Activated naive CD4-positive, alpha-beta T cell treated with anti-CD3 and anti-CD28 coated beads, Interleukin-2, amount 10 ng/mL, durations not matched to agents 7 days and 5 days (primary cell): ENCODE data around the gene CLEC18C.
"Not testable (repeated sequence)": the region's sequence is repeated elsewhere in the genome, so short reads cannot be mapped to it uniquely, and the experiment has no call there.

Source experiments
- CTCF ChIA-PET: fragments of 350-600 bp; sonication (Branson Sonifier 250); formaldehyde crosslinking; loops from one replicate; lab custom pipeline; 2021; ENCODE audit warnings: antibody characterized with exemption; lab: Charles Lee
- DNase-seq: peaks from one replicate; pipeline ENCODE4 v3.0.0-alpha.2; 2020
- H3K27ac Mint-ChIP-seq: one replicate; pipeline ENCODE4 v1.8.0; 2021; ENCODE audit warnings: mild to moderate bottlenecking, moderate library complexity, mixed read lengths
- H3K27me3 Mint-ChIP-seq: one replicate; pipeline ENCODE4 v1.8.0; 2021; ENCODE audit warnings: mild to moderate bottlenecking, mixed read lengths
- H3K36me3 Mint-ChIP-seq: one replicate; pipeline ENCODE4 v1.8.0; 2021; ENCODE audit warnings: mixed read lengths
- H3K4me1 Mint-ChIP-seq: one replicate; pipeline ENCODE4 v1.8.0; 2021; ENCODE audit warnings: mixed read lengths
- H3K4me3 Mint-ChIP-seq: one replicate; pipeline ENCODE4 v1.8.0; 2021; ENCODE audit warnings: mild to moderate bottlenecking, moderate library complexity, mixed read lengths
- H3K9me3 Mint-ChIP-seq: one replicate; pipeline ENCODE4 v1.8.0; 2021; ENCODE audit warnings: mixed read lengths

Gene CLEC18C

DNA sequence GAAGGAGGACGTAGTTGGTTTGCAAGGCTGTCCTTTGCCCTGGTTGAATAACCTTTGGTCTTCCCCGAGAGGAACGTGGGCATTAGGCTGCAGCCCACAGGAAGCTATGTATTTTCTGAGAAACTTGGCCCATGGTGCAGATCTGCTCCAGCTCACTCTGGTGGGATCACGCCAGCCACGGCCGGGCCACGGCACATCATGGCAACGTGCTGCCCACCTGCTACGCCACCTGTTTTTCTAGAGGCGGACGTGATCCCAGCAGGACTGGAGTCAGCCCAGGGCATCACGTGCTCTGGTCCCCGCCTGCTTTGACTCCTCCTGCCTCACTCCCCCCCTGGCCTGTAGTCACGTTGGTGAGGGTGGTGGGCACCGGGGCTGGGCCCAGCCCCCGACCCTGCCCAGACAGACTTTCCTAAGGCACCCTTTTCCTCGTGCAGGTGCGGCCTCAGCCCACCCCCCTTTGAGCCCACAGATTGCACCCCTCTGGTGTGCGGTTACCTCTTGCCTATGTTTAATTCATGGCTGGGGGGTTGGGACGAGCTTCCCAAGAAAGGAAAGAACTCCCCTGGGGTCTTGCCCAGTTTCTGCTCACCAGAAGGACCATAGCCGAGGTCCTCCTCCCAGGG is at the start of gene CLEC18C:
Gene CLEC18C, plus strand, starts transcription at position 576 of the 626 bp plus-strand sequence. CDS start 492 bp downstream, outside the sequence.
- H3K4me1 Mint-ChIP-seq, H3K27ac Mint-ChIP-seq, H3K9me3 Mint-ChIP-seq, H3K4me3 Mint-ChIP-seq, H3K36me3 Mint-ChIP-seq, CTCF ChIA-PET, H3K27me3 Mint-ChIP-seq, DNase-seq: not testable (repeated sequence)

DNA sequence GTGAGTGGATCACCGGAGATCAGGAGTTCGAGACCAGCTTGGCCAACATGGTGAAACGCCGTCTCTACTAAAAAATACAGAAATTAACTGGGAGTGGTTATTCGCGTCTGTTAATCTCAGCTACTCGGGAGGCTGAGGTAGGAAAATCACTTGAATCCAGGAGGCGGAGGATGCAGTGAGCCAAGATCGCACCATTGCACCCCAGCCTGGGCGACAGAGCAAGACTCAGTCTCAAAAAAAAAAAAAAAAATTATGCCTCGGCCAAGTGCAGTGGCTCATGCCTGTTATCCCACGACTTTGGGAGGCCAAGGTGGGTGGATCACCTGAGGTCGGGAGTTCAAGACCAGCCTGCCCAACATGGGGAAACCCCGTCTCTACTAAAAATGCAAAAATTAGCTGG is 49.8 kb upstream of the CLEC18C start:
- peaks cover 26% of the 10 kb centered on the region for H3K36me3 Mint-ChIP-seq
- H3K4me3 Mint-ChIP-seq, DNase-seq, H3K4me1 Mint-ChIP-seq, CTCF ChIA-PET, H3K9me3 Mint-ChIP-seq, H3K27me3 Mint-ChIP-seq, H3K27ac Mint-ChIP-seq: not testable (repeated sequence)

DNA sequence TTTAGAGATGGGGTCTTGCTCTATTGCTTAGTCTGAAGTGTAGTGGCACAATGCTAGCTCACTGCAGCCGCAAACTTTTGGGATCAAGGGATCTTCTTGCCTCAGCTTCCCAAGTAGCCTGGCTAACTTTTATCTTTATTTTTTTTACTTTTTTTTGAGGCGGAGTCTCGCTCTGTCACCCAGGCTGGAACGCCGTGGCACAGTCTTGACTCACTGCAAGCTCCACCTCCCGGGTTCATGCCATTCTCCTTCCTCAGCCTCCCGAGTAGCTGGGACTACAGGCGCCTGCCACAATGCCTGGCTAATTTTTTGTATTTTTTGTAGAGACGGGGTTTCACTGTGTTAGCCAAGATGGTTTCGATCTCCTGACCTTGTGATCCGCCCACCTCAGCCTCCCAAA is 47.4 kb upstream of the CLEC18C start:
- CTCF ChIA-PET, H3K27me3 Mint-ChIP-seq, H3K9me3 Mint-ChIP-seq, DNase-seq, H3K4me1 Mint-ChIP-seq, H3K27ac Mint-ChIP-seq, H3K4me3 Mint-ChIP-seq: not testable (repeated sequence)
- peaks cover 31% of the 10 kb centered on the region for H3K36me3 Mint-ChIP-seq

DNA sequence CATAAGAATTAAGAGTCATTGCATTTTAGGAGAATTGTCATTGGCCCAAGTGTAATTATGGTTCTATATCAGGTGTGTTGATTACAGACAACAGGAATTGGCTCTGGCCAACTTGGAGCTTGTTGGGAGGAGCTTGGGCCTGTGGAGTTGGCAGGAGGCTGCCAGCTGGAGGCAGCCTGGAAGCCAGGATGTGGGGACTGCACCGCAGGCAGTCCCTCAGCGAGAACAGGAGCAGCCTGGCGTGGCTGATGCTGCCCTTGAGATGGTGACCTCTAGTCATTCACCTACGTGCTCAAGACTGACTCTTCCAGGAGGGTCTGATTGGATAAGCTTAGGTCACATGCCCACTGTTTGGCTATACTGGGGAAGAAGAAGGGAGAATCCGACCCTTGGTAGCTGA is 45.9 kb upstream of the CLEC18C start:
- H3K4me3 Mint-ChIP-seq, H3K9me3 Mint-ChIP-seq, H3K4me1 Mint-ChIP-seq, H3K27me3 Mint-ChIP-seq, DNase-seq, CTCF ChIA-PET, H3K27ac Mint-ChIP-seq: not testable (repeated sequence)
- peaks cover 28% of the 10 kb centered on the region for H3K36me3 Mint-ChIP-seq

DNA sequence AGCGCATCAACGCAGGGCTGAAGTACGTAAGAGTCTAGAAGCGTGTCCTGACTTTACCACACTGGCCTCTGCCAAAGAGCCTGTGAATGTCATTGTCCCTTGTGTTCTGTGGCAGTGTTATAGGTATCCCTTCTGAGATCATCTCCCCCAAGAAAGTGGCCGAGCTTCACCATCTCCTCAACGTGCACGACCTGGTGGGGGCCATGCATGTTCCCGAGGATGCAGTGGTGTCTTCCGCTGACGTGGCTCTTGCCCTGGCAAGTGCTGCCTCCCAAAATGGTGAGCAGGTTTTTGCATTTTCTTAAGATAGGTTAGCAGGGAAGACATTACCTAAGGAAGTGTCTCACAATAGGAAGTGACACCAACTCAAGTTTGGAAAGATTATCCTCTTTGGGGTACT is 44.7 kb upstream of the CLEC18C start:
- H3K36me3 Mint-ChIP-seq: peaks cover 31% of the 10 kb centered on the region
- CTCF ChIA-PET, DNase-seq, H3K27ac Mint-ChIP-seq, H3K27me3 Mint-ChIP-seq, H3K9me3 Mint-ChIP-seq, H3K4me3 Mint-ChIP-seq, H3K4me1 Mint-ChIP-seq: not testable (repeated sequence)

DNA sequence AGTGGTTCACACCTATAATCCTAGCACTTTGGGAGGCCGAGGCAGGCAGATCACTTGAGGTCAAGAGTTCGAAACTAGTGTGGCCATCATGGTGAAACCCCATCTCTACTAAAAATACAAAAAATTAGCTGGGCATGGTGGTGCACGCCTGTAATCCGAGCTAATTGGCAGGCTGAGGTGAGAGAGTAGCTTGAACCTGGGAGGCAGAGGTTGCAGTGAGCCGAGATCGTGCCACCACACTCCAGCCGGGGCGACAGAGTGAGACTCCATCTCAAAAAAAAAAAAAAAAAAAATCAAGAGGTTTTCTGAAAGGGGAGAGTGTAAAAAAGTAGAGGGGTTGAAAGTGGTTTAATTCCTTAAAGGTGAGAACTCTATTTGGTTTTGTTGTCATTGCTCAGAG is 37.8 kb upstream of the CLEC18C start:
- H3K27ac Mint-ChIP-seq: not testable (repeated sequence)

DNA sequence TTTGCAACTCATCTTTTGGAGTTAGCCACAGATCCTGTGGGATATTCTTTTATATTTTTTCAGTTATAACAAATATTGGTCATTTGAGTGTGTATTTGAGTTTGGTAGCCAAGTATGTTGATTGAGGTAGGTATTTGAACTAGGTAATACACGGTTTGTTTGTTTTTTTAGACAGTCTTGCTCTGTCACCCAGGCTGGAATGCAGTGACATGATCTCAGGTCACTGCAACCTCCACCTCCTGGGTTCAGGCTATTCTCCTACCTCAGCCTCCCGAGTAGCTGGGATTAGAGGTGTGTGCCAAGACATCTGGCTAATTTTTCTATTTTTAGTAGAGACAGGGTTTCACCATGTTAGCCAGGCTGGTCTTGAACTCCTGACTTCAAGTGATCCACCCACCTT is 37.0 kb upstream of the CLEC18C start:
- H3K9me3 Mint-ChIP-seq, CTCF ChIA-PET, H3K27me3 Mint-ChIP-seq, DNase-seq, H3K4me3 Mint-ChIP-seq, H3K4me1 Mint-ChIP-seq, H3K27ac Mint-ChIP-seq: not testable (repeated sequence)
- H3K36me3 Mint-ChIP-seq: peaks cover 37% of the 10 kb centered on the region

More for the DNA sequence above, 37.8 kb upstream of the CLEC18C start:
- H3K27me3 Mint-ChIP-seq, H3K4me3 Mint-ChIP-seq, H3K4me1 Mint-ChIP-seq, DNase-seq, CTCF ChIA-PET, H3K9me3 Mint-ChIP-seq: not testable (repeated sequence)
- peaks cover 36% of the 10 kb centered on the region for H3K36me3 Mint-ChIP-seq

DNA sequence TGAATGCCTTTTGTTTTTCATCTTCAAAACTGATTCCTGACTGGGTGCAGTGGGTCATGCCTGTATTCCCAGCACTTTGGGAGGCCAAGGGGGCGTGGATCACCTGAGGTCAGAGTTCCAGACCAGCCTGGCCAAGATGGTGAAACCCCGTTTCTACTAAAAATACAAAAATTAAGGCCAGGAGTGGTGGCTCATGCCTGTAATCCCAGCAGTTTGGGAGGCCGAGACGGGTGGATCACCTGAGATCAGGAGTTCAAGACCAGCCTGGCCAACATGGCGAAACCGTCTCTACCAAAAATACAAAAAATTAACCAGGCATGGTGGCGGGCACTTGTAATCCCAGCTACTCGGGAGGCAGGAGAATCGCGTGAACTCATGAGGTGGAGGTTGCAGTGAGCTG is 30.8 kb upstream of the CLEC18C start:
- H3K4me3 Mint-ChIP-seq, H3K27me3 Mint-ChIP-seq, H3K4me1 Mint-ChIP-seq, H3K9me3 Mint-ChIP-seq, H3K27ac Mint-ChIP-seq, CTCF ChIA-PET, DNase-seq: not testable (repeated sequence)
- H3K36me3 Mint-ChIP-seq: peaks cover 27% of the 10 kb centered on the region

DNA sequence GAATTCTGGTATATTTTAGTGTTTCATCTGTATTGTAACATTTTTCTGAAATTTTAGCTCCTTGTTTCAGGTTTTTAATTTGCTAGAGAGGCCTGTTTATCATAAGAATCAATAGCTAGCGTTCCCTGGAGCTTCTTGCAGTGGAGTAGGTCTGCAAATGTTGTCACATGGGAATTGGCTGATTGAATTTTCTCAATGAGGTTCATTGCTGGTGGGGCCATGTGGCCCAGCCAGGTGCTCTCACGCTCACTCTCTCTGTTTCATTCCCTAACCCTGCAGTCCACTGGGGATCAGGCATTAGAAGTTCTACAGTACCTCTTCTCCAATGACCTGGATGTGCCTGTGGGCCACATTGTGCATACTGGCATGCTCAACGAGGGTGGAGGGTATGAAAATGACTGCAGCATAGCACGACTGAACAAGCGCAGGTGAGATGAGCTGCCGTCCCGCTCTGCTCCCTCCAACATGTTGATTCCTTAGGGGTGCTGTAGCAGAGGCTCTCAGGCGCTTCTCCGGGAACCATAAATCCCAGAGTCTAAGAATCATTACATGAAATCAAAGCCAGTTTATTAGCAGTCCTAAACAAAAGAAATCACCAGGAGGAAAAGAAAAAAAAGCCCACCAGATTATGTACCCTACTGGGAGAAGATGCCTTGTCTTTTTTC is 30.2 kb upstream of the CLEC18C start:
- H3K4me3 Mint-ChIP-seq, H3K4me1 Mint-ChIP-seq, DNase-seq, H3K27ac Mint-ChIP-seq, H3K9me3 Mint-ChIP-seq, H3K27me3 Mint-ChIP-seq, CTCF ChIA-PET: not testable (repeated sequence)
- H3K36me3 Mint-ChIP-seq: peaks cover 32% of the 10 kb centered on the region

DNA sequence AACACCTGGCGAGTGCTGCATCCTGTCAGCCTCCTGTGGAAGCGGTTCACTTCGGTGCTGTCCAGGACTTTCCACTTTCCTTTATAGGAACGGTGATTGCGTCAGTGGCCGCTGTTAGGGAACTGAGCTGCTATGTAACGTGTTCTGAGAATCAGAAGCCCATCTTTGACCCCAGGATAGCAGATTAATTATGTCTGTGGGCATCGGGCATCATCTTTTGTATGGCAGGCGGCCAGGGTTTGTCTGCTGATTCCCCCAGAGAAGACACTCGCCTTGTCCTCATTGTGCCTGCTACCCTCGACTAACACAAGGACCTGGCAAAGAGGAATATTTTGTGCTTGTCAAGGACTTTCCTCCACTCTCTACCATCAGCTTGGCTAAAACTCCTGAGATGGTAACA is 25.7 kb upstream of the CLEC18C start:
- H3K4me1 Mint-ChIP-seq, CTCF ChIA-PET, H3K4me3 Mint-ChIP-seq, H3K27ac Mint-ChIP-seq, H3K9me3 Mint-ChIP-seq, DNase-seq, H3K27me3 Mint-ChIP-seq: not testable (repeated sequence)
- peaks cover 44% of the 10 kb centered on the region for H3K36me3 Mint-ChIP-seq

DNA sequence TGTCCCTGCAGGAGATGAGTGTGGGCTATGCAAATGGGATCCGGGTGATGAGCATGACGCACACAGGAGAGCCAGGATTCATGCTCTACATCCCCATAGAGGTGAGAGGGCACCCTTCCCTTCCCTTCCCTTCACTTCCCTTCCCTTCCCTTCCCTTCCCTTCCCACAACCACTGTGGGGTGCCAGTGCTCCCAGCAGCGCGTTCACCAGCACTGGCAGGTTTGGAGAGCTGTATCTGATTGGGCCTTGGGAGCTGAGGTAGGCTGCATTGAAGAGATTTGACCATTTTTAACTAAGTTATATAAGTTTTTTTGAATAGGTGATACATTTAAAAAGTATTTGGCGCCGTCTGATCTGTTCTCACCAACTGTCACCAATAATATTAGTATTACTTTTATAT is 25.1 kb upstream of the CLEC18C start:
- peaks cover 45% of the 10 kb centered on the region for H3K36me3 Mint-ChIP-seq
- CTCF ChIA-PET, H3K9me3 Mint-ChIP-seq, H3K4me3 Mint-ChIP-seq, DNase-seq, H3K4me1 Mint-ChIP-seq, H3K27me3 Mint-ChIP-seq, H3K27ac Mint-ChIP-seq: not testable (repeated sequence)

DNA sequence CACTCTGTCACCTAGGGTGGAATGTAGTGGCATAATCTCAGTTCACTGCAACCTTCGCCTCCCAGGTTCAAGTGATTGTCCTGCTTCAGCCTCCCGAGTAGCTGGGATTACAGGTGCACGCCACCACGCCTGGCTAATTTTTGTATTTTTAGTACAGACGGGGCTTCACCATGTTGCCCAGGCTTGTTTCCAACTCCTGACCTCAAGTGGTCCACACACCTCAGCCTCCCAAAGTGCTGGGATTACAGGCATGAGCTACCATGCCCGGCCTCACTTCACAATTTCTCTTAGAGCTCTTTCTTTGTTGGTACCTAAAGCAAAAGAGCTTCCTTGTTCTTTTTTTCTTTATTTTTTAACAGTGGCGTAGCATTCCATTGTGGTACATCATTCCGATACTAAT is 24.3 kb upstream of the CLEC18C start:
- CTCF ChIA-PET: interaction anchor here (0.7 kb wide), 1 partner anchor 292 kb away, joined by 3 read pairs; no protein-coding TSS in a partner anchor
- not testable (repeated sequence) for H3K27me3 Mint-ChIP-seq, H3K4me1 Mint-ChIP-seq, H3K4me3 Mint-ChIP-seq, H3K27ac Mint-ChIP-seq, DNase-seq, H3K9me3 Mint-ChIP-seq
- H3K36me3 Mint-ChIP-seq: peaks cover 44% of the 10 kb centered on the region

DNA sequence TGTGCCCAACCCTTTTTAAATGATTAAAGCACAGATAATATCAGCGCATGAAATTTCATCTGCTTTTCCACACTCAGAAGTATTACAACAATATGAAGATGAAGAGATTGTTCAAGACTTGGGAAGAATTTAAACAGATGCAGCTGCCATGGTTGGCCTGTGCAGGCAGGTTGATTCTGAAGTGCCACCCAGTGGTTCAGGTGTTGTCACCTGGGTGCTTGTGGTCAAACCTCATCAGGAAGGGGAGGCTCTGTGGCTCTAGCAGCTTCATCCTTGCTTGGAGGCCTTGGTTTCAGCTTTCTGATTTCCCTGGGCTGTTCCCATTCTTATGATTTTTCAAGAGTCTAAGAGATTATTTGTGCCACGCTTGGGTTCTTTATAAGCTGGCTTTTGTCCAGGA is 22.2 kb upstream of the CLEC18C start:
- Mint-ChIP-seq H3K4me1 (peaks cover 5% of the 10 kb centered on the region), H3K36me3 (peaks cover 46% of the 10 kb centered on the region), H3K27ac (no peak overlapping the region), H3K9me3 (no peaks in the 10 kb centered on the region), H3K4me3 (no peak overlapping the region), H3K27me3 (no peaks in the 10 kb centered on the region)
- DNase-seq: no peak
- CTCF ChIA-PET: no interaction called here

DNA sequence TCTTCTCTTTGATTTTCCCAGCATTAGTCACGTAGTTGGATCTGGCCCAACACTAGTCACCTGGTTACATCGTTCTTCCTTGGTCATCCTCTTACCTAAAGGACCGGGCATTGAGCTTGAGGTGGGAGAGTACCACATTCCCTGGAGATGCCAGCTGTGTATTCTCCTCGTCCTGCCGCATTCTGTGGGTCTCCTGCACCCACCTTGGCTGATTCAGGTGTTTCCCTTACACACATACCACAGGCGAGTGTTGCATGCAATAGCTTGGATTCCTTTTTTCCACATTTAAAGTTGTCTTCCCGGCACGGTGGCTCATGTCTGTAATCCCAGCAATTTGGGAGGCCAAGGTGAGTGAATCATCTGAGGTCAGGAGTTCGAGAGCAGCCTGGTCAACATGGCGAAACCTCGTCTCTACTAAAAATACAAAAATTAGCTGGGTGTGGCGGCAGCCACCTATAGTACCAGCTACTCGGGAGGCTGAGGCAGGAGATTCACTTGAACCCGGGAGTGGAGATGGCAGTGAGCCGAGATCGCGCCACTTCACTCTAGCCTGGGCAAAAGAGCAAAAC is 21.6 kb upstream of the CLEC18C start:
- no peak for DNase-seq
- Mint-ChIP-seq H3K4me1 (peaks cover 5% of the 10 kb centered on the region), H3K27me3 (no peaks in the 10 kb centered on the region), H3K27ac (no peak overlapping the region), H3K36me3 (peaks cover 53% of the 10 kb centered on the region), H3K9me3 (no peaks in the 10 kb centered on the region), H3K4me3 (no peak overlapping the region)
- CTCF ChIA-PET: no interaction called here
